Adrenal gland (tissue), 5 donors: ENCODE measurements around the gene MYO18B.
A peak's percentile ranks its signal among the peaks of the same experiment; 100 is the strongest.

Source experiments
- CTCF ChIP-seq, 6 experiments: fragments of 450-650 bp in 4 of 6; fragments of 200-600 bp in 2 of 6; sonication (generic) in 1 of 6; IDR thresholded peaks; 1 replicate in 5 of 6; 2 replicates in 1 of 6; pipeline versions ENCODE4 v1.5.1 to v1.8.0; 2016 to 2021; ENCODE audit warnings: antibody characterized with exemption in 6 of 6, mild to moderate bottlenecking in 2 of 6, moderate library complexity in 1 of 6
- POLR2A ChIP-seq, 2 donors: fragments of 450-650 bp; IDR thresholded peaks; one replicate each; pipeline ENCODE4 v1.6.1; 2017; ENCODE audit warnings: antibody characterized with exemption in 2 of 2, mild to moderate bottlenecking in 2 of 2, moderate library complexity in 1 of 2
- donor health status: DM: no; HTN: no; CAD: no.

- TF ChIP-seq CTCF (IDR thresholded peaks at IDR 0.05) (peak; percentile 27 to 75 (median 58)), POLR2A (IDR thresholded peaks at IDR 0.05) (no peak)
Observed at GRCh38 chr22:25702040-25702439, 39.9 kb upstream of the MYO18B start.
